Tibial nerve (tissue), 4 donors: ENCODE measurements around the gene ZNF609.

Experiments
- CTCF ChIP-seq, 5 experiments: fragments of 200-600 bp in 3 of 5; fragments of 450-650 bp in 2 of 5; sonication (generic) in 3 of 5; IDR thresholded peaks; one replicate each; pipeline ENCODE4 v1.5.1; 2016 to 2019; ENCODE audit warnings: antibody characterized with exemption in 5 of 5, mild to moderate bottlenecking in 3 of 5, moderate library complexity in 2 of 5
- EP300 ChIP-seq, 2 donors: sonication (generic); formaldehyde crosslinking; IDR thresholded peaks; one replicate each; pipeline ENCODE4 v1.6.1; 2017; ENCODE audit warnings: antibody characterized with exemption in 2 of 2, mild to moderate bottlenecking in 1 of 2
- POLR2A ChIP-seq, 2 donors: fragments of 450-650 bp; IDR thresholded peaks; one replicate each; pipeline ENCODE4 v1.6.1; 2017; ENCODE audit warnings: antibody characterized with exemption in 2 of 2, mild to moderate bottlenecking in 2 of 2, moderate library complexity in 2 of 2

GRCh38 chr15:64423970-64424369 is 36.4 kb upstream of the ZNF609 start:
- no peak for TF ChIP-seq CTCF (IDR thresholded peaks at IDR 0.05)
- TF ChIP-seq POLR2A (IDR thresholded peaks at IDR 0.05) = no peak
- no peak for TF ChIP-seq EP300 (IDR thresholded peaks at IDR 0.05)
